ENCODE results near the gene SLC5A2.

Gene SLC5A2

DNA sequence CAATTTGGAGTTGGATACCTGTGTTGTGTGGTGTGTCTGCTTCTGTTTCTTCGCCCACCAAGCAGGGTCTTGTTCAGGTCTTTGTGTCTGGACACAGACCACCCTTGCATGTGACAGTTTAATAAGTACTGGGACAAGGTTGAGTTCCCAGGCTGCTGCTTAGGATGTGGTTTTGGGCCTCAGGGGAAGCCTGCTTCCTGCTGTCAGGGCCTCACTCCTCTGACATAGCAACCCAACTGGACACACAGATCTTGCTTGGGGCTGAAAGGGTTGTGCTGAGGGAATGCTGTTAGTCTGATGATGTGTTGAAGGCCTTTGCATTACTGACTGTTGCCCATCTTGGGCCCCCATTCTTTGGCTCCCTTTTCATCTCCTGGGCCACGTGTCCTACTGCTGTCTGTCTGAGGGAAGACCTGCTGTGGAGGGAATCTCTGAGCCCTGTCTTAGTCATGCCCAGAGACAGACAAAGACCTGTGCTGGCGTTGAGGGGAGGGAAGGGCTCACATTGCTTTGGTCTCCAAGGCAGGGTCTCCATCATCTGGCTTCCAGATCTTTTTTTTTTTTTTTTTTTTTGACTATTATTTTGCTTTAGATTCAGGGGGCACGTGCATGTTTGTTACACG lies 15.7 kb upstream of the SLC5A2 start:
- TF ChIP-seq GATA2 (IDR thresholded peaks at IDR 0.05; ENCODE audit: low read depth, low read length) (no peak), GATA3 (IDR thresholded peaks at IDR 0.05; ENCODE audit: low read depth, low read length) (no peak)

DNA sequence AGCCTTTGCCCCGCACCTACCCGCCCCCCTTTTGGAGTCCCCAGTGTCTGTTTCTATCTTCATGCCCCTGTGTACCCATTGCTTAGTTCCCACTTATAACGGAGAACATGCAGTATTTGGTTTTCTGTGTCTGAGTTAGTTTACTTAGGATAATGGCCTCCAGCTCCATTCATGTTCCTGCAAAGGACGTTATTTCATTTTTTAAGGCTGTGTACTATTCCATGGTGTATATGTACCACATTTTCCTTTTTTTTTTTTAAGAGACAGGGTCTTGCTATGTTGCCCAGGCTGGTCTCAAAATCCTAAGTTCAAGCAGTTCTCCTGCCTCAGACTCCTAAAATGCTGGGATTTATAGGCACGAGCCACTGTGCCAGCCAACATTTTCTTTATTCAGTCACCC lies 15.1 kb upstream of the SLC5A2 start:
- TF ChIP-seq GATA2 (IDR thresholded peaks at IDR 0.05; ENCODE audit: low read depth, low read length), result no peak
- no peak for TF ChIP-seq GATA3 (IDR thresholded peaks at IDR 0.05; ENCODE audit: low read depth, low read length)

DNA sequence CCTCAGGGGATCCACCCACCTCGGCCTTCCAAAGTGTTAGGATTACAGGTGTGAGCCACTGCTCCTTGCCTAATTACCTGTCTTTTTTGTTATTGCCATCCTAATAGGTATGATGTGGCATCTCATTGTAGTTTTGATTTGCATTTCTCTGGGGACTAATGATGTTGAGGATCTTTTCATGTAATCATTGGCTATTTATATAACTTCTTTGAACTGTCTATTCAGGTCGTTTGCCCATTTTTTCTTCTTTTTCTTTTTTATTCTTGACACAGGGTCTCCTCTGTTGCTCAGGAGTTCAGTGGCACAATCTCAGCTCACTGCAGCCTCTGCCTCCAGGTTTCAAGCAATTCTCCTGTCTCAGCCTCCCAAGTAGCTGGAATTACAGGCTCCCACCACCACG lies 12.3 kb upstream of the SLC5A2 start:
- TF ChIP-seq GATA3 (IDR thresholded peaks at IDR 0.05; ENCODE audit: low read depth, low read length) (no peak), GATA2 (IDR thresholded peaks at IDR 0.05; ENCODE audit: low read depth, low read length) (no peak)

DNA sequence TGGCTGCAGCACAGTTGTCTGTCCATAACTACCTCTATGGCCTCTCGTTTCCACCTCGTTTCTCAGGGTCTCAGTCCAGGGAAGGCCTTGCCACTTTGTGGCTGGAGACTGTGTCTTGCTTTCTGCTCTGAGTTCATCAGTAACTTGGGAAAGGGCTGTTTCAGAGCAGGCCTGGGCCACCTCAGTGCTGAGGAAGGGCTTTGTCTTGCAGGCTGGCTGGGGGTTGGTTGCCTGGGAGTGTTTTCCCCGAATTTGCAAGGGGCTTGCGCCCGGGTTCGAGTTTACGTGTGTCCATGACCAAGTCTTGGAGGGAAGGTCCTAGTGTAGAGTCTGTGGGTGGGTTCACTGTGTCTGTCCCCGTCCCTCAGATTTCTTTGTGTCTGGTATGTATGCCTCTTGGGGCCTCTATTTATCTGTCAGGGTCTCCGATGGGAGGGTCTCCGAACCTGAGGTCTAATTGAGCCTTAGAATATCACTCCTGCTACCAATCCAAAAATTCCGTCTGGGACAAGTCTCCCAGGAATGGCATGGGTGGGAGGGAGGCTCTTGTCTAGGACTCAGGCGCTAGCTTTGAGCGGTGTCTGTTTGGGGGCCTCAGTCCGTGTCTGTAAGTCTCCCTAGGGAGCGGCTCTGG lies 11.6 kb upstream of the SLC5A2 start:
- TF ChIP-seq GATA3 (IDR thresholded peaks at IDR 0.05; ENCODE audit: low read depth, low read length), result no peak
- TF ChIP-seq GATA2 (IDR thresholded peaks at IDR 0.05; ENCODE audit: low read depth, low read length), result no peak

DNA sequence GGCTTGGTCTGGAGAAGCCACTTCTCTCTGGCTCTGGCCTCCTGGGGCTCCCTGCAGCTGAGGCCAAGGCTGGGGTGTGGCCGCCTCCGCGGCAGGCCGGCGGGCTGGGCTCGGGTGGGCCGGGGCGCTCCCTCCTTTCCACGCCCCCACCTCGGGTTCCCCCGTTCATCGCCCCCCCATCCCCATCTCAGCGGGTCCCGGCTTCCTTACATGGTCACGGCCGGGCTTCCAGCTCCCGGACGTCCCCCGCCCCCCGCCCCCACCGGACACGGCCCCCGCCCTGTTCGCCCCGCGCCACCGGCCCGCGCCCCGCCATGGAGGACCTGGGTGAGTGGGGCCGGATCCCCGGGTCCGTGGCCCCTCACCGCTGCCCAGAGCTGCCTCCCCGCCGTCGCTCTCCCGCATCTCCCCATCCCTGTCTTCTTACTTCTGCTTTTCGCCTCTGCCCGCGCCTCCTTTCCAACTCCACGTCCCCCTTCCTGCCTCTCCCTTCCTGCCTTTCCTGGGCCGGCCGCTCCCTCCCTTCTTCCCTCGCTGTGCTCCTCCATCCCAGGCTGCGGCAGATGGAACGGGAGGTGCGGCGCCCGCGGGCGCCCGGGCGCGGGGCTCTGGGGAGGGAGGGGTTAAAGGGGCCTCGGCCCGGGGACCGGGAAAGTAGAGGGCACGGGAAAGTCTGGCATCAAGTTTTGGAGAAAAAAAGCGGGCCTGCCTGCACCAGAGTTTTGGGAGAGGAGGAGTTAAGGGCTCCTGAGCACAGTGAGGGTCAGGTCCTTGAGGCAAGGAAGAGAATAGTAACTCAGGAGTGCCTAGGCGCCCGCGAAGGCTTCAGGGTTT lies 10.8 kb upstream of the SLC5A2 start, which contains the start of gene TGFB1I1:
Gene TGFB1I1, plus strand, starts transcription at position 278 of the 834 bp plus-strand sequence. Its CDS starts 37 bp downstream, at position 315.
- no peak for TF ChIP-seq GATA3 (IDR thresholded peaks at IDR 0.05; ENCODE audit: low read depth, low read length)
- TF ChIP-seq GATA2 (IDR thresholded peaks at IDR 0.05; ENCODE audit: low read depth, low read length), result no peak

DNA sequence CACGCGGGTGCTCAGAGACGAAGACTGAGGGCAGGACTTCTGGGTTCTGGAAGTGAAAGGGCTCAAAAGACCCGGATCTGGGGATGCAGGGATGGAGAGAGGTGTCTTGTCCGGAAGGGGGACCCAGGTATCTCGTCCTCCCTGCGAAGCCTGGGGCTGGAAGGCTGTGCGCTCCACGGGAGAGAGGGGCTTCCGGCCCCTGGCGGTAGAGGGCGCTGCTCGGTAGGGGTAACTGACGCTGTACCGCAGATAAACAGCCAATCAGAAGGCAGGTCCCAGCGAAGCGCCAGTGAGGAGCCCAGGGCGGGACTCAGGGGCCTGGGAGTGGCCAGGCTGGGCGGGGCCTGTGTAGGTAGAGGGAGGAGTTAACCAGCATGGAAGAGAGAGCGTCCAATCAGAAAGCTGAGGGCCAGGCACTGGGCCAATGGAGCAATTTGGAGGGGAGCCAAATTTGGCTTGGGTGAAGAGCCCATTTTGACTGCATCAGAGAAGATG lies 10.2 kb upstream of the SLC5A2 start:
- TF ChIP-seq GATA2 (IDR thresholded peaks at IDR 0.05; ENCODE audit: low read depth, low read length) (no peak), GATA3 (IDR thresholded peaks at IDR 0.05; ENCODE audit: low read depth, low read length) (no peak)

DNA sequence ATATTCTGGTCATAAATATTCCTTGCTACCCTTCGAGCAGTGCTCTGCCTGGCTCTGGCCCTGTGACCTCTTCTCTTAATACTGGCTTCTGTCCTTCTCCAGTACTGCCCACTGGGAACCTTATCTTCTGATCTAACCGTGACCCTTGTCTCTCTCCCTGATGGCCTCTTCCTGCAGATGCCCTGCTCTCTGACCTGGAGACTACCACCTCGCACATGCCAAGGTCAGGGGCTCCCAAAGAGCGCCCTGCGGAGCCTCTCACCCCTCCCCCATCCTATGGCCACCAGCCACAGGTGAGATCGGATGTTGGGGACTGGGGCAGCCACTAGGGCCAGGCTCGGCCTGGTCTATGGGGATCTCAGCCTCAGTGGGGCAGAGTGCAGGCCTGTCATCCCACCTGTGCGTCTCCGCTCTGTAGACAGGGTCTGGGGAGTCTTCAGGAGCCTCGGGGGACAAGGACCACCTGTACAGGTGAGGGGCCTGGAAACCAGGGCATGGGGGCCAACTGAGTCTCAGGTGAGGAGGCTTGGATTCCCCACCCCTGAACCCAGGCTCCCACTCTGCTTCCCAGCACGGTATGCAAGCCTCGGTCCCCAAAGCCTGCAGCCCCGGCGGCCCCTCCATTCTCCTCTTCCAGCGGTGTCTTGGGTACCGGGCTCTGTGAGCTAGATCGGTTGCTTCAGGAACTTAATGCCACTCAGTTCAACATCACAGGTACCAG lies 9.5 kb upstream of the SLC5A2 start:
- TF ChIP-seq GATA2 (IDR thresholded peaks at IDR 0.05; ENCODE audit: low read depth, low read length) (peak; percentile 91), GATA3 (IDR thresholded peaks at IDR 0.05; ENCODE audit: low read depth, low read length) (no peak)

DNA sequence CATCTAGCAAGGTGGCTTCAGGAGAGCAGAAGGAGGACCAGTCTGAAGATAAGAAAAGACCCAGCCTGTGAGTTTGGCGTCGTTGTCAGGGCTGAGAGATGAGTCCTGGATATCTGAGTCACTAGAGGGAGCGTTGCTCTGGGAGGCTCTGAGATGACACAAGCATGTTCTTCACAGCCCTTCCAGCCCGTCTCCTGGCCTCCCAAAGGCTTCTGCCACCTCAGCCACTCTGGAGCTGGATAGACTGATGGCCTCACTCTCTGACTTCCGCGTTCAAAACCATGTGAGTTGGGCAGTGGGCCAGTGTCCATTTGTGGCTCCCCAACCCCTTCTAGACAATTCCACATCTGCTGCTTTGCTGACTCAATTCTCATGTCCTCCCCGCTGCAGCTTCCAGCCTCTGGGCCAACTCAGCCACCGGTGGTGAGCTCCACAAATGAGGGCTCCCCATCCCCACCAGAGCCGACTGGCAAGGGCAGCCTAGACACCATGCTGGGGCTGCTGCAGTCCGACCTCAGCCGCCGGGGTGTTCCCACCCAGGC lies 8.7 kb upstream of the SLC5A2 start:
- no peak for TF ChIP-seq GATA3 (IDR thresholded peaks at IDR 0.05; ENCODE audit: low read depth, low read length)
- TF ChIP-seq GATA2 (IDR thresholded peaks at IDR 0.05; ENCODE audit: low read depth, low read length), result no peak

DNA sequence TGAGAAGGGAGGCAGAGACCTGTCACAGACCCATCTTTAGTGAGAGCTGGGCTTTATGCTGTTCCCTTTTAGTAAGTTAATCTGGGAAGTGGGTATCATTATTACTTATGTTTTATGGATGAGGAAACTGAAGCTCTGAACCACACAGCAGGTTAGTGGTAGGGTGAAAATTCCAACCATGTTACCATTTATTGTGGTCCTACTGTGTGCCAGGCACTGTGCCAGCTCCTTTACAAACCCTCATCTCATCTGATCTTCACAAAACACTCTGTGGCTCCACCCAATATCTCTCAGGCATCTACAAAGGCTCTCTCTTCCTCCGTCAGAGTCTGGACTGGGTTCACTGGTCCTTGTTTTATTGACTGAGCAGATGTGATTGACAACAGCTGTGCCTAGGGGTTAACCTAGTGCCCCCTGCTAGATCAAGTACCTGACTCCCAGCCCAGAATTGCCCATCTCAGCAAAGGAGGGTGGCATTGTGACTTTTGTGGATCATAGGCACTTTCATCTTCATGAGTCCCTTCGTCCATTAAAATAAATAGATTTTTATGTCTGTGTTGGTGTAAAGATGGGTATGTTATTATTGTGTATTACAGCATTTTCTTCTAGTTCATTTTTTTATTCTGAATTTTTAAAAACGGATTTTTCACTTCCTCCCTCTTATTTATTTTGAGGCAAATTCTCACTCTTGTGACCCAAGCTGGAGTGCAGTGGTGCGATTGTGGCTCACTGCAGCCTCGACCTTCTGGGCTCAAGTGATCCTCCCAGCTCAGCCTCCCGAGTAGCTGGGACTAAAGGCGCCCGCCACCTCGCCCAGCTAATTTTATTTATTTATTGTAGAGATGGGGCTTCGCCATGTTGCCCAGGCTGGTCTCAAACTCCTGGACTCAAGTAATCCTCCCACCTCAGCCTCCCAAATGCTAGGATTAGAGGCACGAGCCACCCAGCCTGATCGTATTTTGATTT lies 7.9 kb upstream of the SLC5A2 start:
- TF ChIP-seq GATA3 (IDR thresholded peaks at IDR 0.05; ENCODE audit: low read depth, low read length) (no peak), GATA2 (IDR thresholded peaks at IDR 0.05; ENCODE audit: low read depth, low read length) (no peak)

DNA sequence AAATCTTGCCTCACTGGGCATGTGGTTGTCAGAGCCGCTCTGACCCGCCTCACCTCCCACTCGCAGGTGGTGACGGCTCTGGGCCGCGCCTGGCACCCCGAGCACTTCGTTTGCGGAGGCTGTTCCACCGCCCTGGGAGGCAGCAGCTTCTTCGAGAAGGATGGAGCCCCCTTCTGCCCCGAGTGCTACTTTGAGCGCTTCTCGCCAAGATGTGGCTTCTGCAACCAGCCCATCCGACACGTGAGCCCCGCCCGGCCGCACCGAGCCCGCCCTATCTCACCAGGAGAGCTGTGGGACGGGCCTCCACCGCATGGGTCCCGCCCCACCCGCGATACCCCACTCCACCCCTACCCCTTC lies 7.0 kb upstream of the SLC5A2 start:
- TF ChIP-seq GATA2 (IDR thresholded peaks at IDR 0.05; ENCODE audit: low read depth, low read length) (no peak), GATA3 (IDR thresholded peaks at IDR 0.05; ENCODE audit: low read depth, low read length) (no peak)

DNA sequence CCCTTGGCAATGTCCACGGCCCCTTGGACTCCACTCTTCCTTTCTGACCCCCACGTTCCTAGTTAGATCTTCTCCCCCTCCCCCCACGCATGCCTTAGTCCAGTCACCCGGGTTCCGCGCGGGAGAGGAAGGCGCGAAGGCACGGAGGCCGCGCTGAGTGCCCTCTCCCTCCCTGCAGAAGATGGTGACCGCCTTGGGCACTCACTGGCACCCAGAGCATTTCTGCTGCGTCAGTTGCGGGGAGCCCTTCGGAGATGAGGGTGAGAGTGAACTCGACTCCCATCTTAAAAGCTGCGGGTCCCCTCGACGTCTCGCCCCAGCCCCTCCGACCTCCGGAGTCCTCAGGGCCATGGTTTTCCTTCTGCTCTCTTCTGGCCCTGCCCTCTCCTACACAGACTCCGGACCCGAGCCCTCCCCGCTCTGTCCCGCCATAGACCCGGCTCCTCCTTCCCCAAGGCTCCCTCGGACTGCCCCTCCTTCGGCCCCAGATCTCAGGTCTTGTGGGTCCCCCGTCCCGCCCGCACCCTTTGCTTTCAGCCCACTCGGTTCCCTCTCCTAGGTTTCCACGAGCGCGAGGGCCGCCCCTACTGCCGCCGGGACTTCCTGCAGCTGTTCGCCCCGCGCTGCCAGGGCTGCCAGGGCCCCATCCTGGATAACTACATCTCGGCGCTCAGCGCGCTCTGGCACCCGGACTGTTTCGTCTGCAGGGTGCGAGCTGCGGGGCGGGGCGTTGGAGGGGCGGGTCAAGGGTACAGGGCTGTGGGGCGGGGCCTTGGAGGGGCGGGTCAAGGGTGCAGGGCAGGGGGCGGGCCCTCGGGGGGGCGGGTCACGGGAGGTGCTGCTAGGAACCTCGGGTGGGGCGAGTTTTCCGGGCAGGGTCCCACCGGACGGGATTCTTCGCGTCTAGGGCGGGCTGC lies 6.4 kb upstream of the SLC5A2 start:
- no peak for TF ChIP-seq GATA2 (IDR thresholded peaks at IDR 0.05; ENCODE audit: low read depth, low read length)
- TF ChIP-seq GATA3 (IDR thresholded peaks at IDR 0.05; ENCODE audit: low read depth, low read length), result no peak

Measured in SH-SY5Y (cell line).